Measurements from ENCODE around the gene TMEM252.

Gene TMEM252

GRCh38 chr9:68496356-68496755 is 44.3 kb downstream of the TMEM252 start:
- no peak for DNase-seq

- DNase-seq, result no peak
Observed at GRCh38 chr9:68495247-68495646, 45.4 kb downstream of the TMEM252 start.

DNA sequence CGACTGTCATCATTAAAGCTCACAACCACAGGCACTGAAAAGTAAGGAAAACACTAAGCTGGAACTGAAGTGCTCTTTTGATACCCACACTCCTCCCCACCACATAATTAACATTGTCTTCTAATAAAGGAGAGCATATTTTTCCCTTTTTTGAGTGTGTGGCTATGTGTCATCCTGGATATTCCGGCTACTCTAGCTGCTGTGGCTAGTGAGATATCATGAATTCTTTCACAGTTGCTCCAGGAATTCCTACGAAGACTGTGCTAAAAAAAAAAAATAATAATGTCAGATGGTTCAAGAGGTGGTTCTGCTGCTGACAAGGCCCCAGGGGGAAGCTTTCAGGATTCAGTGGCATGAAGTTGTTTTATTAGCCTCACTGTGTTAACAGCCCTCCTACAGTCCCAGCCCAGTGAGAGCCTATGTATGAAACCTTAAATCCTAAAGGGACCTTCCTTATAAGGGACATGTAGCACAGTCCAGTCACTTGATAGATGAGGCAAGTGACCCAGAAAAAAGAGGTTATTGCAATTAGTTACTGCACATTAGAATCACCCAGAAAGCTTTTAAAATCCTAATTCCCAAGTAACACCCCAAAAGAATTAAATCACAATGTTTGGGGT is 46.6 kb downstream of the TMEM252 start:
- DNase-seq, result no peak

- DNase-seq, result no peak
Observed at GRCh38 chr9:68493541-68493940, 47.1 kb downstream of the TMEM252 start.

GRCh38 chr9:68492806-68493205 is 47.9 kb downstream of the TMEM252 start:
- DNase-seq, result no peak

DNA sequence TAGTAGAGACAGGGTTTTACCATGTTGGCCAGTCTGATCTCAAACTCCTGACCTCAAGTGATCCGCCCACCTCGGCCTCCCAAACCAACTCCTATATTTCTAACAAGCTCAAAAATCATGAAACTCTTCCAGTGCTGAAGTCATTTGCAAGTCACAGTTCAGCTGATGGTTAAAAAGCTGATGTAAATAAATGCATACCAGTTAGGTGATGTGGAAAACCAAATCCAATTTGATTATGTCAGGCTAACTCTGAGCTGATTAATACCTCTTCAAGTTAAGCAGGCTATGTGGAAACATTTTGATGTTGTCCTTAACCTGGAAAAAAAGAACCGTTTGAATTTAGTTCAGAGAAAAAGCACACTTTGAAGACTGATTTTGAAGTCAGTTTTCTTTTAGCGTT is 51.0 kb downstream of the TMEM252 start:
- no peak for DNase-seq

DNA sequence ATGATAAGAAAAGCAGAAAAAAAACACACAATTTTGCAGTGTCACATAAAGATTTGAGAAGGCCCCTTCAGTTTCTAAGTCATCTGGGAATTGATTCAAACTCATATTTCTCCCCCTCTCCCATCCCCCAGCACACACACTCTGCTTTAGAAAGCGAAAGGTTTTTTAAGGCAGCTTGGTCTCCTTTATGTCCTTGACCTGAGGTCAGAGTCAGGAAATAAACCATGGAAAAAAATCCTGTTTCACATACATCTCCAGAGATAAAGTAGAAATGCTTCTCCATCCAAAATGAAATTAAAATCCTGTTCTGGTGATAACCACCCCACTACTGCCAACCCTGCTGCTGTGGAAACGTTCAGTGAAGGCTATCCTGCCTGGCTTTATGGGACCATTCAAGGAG is 52.6 kb downstream of the TMEM252 start:
- DNase-seq, result no peak

All from left hindlimb (tissue), 1 donor.